Stimulated activated CD4-positive, alpha-beta T cell treated with anti-CD3 and anti-CD28 coated beads, Interleukin-2, amount 100 ng/mL, for 24 hours (primary cell): ENCODE measurements around the gene C16orf54.
"Not testable (repeated sequence)": the region's sequence is repeated elsewhere in the genome, so short reads cannot be mapped to it uniquely, and the experiment has no call there.

ENCODE experiments used
- DNase-seq, 2 donors: peaks; one replicate each; pipeline ENCODE4 v3.0.0-alpha.2; 2020

C16orf54 gene

GRCh38 chr16:29767062-29767461 lies 21.3 kb upstream of the C16orf54 start:
- no peak for DNase-seq

DNA sequence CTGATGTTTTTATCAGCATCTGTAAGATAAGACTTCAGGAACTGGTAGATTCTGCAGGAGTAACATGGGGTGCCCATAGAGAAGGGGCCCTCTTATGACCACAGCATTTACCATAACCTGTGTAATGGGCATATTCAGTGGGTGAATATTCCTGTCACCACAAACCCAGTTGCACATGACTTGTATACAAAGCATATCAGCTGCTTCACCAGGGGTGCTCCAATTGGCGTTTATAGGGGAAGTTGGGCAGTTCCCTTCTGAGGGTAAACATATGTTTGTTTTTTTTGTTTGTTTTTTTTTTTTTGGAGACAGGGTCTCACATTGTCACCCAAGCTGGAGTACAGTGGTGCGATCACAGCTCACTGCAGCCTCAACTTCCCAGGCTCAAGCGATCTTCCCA lies 20.8 kb upstream of the C16orf54 start:
- DNase-seq, result no peak

- DNase-seq, result no peak
These were observed 19.6 kb upstream of the C16orf54 start for GRCh38 chr16:29765167-29766032.

GRCh38 chr16:29763326-29763725 lies 17.5 kb upstream of the C16orf54 start:
- DNase-seq, result no peak

DNA sequence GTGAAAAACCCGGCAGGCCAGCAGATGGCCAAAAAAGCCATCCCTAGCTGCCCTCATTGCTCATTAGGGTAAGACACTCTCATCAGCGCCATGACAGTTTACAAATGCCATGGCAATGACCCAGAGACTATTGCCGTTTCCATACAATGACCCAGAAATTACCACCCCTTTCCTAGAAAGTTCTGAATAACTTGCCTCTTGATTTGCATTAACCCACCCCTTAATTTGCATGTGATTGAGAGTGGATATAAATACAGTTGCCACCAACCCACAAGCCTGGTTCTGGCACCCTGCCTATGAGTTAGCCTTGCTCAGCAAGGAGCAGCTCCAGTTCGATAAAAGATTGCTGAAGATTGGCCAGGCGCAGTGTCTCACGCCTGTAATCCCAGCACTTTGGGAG lies 16.1 kb upstream of the C16orf54 start:
- DNase-seq, result no peak

DNA sequence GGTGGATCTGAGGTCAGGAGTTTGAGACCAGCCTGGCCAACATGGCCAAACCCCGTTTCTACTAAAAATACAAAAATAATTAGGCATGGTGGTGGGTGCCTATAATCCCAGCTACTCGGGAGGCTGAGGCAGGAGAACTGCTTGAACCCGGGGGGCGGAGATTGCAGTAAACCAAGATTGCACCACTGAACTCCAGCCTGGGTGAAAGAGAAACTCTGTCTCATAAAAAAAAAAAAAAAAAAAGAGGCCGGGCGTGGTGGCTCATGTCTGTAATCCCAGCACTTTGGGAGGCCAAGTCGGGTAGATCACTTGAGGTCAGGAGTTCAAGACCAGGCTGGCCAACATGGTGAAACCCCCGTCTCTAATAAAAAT lies 15.5 kb upstream of the C16orf54 start:
- DNase-seq, result not testable (repeated sequence)

DNA sequence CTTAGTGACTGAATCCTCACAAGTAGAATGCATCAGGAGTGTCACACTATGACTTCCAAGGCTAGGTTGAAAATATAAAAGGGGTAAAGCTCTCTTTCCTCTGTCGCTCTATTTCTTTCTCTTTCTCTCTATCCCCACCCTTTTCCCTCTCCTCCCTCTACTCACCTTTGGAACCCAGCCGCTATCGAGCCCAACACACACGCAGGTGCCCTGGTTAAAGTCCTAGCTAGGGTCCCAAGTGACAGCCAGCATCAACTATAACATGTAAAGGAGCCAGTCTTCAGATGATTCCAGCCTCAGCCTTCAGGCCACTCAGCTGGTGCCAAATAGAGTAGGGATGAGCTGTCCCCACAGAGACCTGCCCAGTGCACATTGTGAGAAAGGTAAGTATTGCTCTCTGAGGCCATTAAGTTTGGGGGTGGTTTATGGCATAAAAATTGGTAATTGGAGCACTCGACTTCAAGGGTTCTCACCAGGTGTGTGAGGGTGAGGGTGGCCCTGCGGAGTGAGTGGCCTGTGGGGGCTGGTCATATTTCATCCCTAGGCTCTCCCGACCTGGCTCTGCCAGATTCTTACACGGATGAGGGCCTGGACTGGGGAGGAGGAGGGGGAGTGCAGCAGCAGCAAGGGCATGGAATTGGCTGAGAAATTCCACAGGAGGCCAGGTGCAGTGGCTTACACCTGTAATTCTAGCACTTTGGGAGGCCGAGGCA lies 14.9 kb upstream of the C16orf54 start:
- no peak for DNase-seq

- DNase-seq, result no peak
These were observed 12.2 kb upstream of the C16orf54 start for GRCh38 chr16:29757950-29758466.

DNA sequence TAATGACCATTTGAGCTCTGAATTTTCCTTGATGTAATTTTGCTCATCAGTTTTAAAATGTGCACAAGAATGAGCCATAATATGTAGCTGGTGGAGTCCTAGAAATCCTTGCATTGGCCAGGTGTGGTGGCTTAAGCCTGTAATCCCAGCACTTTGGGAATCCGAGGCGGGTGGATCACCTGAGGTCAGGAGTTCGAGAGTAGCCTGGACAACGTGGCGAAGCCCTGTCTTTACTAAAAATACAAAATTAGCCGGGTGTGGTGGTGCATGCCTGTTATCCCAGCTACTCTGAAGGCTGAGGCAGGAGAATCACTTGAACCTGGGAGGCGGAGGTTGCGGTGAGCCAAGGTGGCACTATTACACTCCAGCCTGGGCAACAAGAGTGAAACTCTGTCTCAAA lies 11.3 kb upstream of the C16orf54 start:
- not testable (repeated sequence) for DNase-seq

DNA sequence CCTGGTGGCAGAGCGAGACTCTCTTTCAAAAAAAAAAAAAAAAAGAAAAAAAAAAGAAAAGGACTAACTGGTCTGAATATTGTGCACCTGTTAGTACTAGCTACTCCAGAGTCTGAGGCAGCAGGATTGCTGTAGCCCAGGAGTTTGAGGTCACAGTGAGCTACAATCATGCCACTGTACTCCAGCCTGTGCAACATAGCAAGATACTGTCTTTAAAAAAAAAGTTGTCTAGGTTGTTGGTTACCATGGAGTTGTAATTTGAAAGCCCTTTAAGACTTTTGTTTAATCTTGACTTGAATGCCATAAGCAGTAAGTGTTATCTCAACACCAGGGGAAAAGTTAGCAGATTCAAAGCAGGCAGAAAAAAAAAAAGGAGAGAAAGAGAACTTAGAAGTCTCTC lies 10.9 kb upstream of the C16orf54 start:
- no peak for DNase-seq

DNA sequence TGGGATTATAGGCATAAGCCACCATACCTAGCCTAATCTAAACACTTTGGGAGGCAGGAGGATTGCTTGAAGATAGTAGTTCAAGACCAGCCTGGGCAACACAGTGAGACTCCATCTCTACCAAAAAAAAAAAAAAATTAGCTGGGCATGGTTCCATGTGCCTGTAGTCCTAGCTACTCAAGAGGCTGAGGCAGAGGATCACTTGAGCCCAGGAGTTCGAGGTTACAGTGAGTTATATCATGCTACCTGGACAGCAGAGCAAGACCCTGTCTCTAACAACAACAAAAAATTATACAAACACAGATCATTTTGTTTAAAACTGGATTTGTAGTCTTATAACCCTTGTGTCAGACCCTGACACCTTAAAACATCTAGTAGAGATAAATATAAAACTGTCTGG lies 7.7 kb upstream of the C16orf54 start:
- DNase-seq, result no peak

GRCh38 chr16:29748760-29749149 lies 3.0 kb upstream of the C16orf54 start:
- DNase-seq, result not testable (repeated sequence)

GRCh38 chr16:29747947-29748759 lies 2.4 kb upstream of the C16orf54 start:
- no peak for DNase-seq

- DNase-seq, result not testable (repeated sequence)
These were observed 728 bp upstream of the C16orf54 start for GRCh38 chr16:29746518-29746917.

DNA sequence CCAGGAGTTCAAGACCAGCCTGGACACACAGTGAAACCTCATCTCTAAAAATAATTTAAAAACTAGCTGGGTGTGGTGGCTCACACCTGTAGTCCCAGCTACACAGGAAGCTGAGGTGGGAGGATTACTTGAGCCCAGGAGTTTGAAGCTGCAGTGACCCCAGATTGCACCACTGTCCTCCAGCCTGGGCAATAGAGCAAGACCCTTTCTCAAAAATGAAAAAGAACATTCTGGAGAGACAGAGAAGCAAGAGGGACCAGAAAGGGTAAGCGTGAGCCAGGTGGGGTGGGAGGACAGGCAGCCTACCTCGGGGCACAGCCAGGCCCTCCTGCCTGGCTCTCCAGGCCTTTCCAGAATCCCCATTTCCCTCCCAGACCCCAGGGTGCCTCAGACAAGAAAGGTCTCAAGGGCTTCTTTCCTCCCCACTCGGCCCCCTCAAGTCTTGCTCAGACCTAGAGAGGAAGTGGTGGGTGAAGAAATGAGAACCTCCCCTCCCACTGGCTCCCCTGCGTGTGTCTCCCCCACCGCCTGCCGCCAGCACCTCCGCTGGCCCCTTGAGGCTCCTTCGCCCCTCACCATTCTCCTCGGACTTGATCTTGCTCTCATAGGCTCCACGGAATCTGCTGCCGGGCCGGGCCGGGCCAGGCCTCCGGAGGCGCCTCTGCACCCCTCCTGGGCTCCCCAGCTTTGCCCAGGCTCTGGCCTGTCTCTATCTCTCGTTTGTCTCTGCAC lies 503 bp downstream of the C16orf54 start:
- peak; percentile 58 to 60 for DNase-seq

DNA sequence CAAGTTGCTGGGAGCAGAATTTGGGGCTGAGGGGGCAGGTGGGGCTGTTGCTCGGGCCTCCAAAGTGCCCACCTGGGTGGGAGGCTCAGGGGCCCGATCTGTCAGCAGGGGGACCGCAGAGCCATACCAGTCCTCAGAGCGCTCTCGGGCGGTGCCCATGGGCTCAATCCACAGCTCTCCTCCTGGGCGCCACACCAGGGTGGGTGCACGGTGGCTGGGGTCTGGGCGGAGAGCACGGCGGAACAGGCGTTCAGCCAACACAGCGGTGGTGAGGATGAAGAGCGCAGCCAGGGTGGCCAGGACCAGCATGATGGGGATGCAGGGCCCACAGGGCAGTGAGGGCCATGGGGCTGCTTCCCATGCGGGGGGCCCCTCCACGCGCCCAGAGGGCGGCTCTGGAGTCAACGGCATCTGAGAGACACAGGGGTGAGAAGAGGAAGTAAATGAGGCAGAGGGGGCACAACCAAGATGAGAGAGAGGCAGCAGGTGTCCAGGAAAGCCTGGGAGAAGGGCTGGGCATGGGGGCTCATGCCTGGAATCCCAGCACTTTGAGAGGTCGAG lies 1.2 kb downstream of the C16orf54 start:
- DNase-seq, result peak; percentile 17 to 30

DNA sequence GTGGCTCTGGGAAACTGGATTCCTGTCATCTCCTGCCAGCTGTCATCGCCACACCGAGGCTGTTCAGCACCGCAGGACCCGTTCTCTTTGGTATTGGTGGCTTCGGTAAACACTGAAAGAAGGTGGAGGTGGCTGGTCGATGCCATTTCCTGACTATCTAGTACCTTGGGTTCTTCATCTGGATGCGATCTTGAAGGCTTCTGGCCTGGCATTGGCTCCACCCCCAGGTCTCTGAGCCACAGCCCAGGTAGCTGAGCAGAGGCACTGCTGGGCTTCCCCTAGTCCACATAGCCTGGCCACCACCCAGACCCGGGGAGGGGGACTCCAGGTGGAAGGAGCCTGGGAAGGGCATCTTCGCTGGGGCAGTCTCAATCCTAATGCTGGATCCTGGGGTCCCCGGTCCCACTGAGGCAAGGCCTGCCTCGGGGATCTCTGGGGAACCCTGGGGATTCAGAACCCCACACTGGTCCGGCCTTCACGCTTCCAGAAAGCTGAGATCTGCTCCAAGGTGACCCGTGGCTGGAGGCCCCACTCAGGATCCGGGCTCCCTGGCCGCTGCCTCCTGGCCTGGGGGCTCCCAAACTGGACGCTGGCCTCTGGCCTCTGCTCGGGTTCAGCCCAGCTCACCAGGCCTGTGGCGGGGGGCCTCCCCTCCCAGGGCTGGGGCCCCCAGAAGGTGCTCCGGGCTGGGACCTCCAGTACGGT lies 1.8 kb downstream of the C16orf54 start:
- DNase-seq, result peak; percentile 41 to 54

GRCh38 chr16:29743475-29743826 lies 2.3 kb downstream of the C16orf54 start:
- no peak for DNase-seq

- DNase-seq, result no peak
These were observed 3.0 kb downstream of the C16orf54 start for GRCh38 chr16:29742683-29743275.

DNA sequence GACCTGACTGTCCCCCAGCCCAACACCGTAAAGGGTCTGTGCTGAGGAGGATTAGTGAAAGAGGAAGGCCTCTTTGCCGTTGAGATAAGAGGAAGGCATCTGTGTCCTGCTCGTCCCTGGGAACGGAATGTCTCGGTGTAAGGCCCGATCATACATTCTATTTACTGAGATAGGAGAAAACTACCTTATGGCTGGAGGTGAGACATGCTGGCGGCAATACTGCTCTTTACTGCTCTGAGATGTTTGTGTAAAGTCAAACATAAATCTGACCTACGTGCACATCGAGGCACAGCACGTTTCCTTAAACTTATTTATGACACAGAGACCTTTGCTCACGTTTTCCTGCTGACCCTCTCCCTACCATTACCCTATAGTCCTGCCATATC lies 5.2 kb downstream of the C16orf54 start:
- not testable (repeated sequence) for DNase-seq
